NB4 (cell line): ENCODE data around the gene CAMKMT.

ENCODE experiments used
- DNase-seq: peaks from one replicate; pipeline ENCODE4 v3.0.0; 2010; ENCODE audit warnings: low read depth
- H3K4me3 ChIP-seq: one replicate; pipeline ENCODE4 v1.5.1; 2011; ENCODE audit warnings: mild to moderate bottlenecking, low read depth, low read length, moderate library complexity
- CTCF ChIP-seq: IDR thresholded peaks from one replicate; pipeline ENCODE4 v1.5.1; 2012; ENCODE audit warnings: low read depth, low read length
- MYC ChIP-seq: IDR thresholded peaks from 2 replicates; pipeline ENCODE4 v1.6.1; 2011; ENCODE audit warnings: low read depth, low read length
- POLR2A ChIP-seq: IDR thresholded peaks from 2 replicates; pipeline ENCODE4 v1.6.1; 2011; ENCODE audit warnings: mild to moderate bottlenecking; ENCODE audit not compliant: insufficient read length; ENCODE audit errors: extremely low read depth
- TF ChIP-seq, protein P1 (sequence below): IDR thresholded peaks from 2 replicates; pipeline ENCODE4 v1.6.1; 2011; ENCODE audit warnings: low read depth, low read length

CAMKMT gene

GRCh38 chr2:44324971-44325426 lies 36.7 kb upstream of the CAMKMT start:
- no peak overlapping the region for H3K4me3 ChIP-seq
- no peak for TF ChIP-seq CTCF
- TF ChIP-seq POLR2A = no peak
- DNase-seq = no peak

- H3K4me3 ChIP-seq = no peak overlapping the region
- DNase-seq = no peak
- TF ChIP-seq, protein P1, sequence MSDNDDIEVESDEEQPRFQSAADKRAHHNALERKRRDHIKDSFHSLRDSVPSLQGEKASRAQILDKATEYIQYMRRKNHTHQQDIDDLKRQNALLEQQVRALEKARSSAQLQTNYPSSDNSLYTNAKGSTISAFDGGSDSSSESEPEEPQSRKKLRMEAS = no peak
- TF ChIP-seq POLR2A (no peak), CTCF (no peak), MYC (no peak)
Measured at GRCh38 chr2:44325897-44326296, 35.9 kb upstream of the CAMKMT start.

- no peak overlapping the region for H3K4me3 ChIP-seq
- DNase-seq = no peak
- TF ChIP-seq CTCF = no peak
- TF ChIP-seq MYC = no peak
- TF ChIP-seq, protein P1 = no peak
- TF ChIP-seq POLR2A = no peak
Measured at GRCh38 chr2:44326548-44327264, 35.0 kb upstream of the CAMKMT start.

- no peak for DNase-seq
- H3K4me3 ChIP-seq = no peak overlapping the region
- TF ChIP-seq CTCF = no peak
- TF ChIP-seq, protein P1 = no peak
- TF ChIP-seq POLR2A = no peak
- no peak for TF ChIP-seq MYC
Measured at GRCh38 chr2:44328750-44329149, 33.0 kb upstream of the CAMKMT start.

- no peak for DNase-seq
- H3K4me3 ChIP-seq = no peak overlapping the region
- TF ChIP-seq POLR2A (no peak), CTCF (no peak), MYC (no peak)
- TF ChIP-seq, protein P1 = no peak
Measured at GRCh38 chr2:44329343-44329742, 32.4 kb upstream of the CAMKMT start.

DNA sequence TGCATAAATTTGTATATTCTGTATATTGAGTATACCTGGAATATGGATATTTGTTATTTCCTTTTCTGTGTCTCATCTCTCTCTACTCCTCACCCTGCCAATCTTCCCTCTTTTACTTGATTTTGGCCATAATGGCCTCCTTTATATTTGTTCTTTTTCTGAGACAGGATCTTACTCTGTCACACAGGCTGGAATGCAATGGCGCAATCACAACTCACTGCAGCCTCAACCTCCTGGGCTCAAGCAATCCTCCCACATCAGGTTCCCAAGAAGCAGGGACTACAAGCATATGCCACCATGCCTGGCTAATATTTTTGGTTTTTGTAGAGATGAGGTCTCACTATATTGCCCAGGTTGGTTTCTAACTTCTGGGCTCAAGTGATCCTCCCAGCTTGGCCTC lies 30.9 kb upstream of the CAMKMT start:
- DNase-seq = peak; percentile 54
- TF ChIP-seq MYC (no peak), POLR2A (no peak), CTCF (no peak)
- TF ChIP-seq, protein P1 = no peak
- no peak overlapping the region for H3K4me3 ChIP-seq
